Muscle of arm (tissue), 12 donors: Measurements from ENCODE around the gene TKFC. TPM values are rescaled to one million over a fixed set of nuclear protein-coding genes. Genes with fewer than 3 reads are reported as not detected.

Source experiments
- DNase-seq: peaks from one replicate; pipeline ENCODE4 v3.0.0-alpha.2; 2013
- polyA plus RNA-seq, 12 donors: library from polyadenylated mRNA; unstranded; fragments of 120-200 nt; gene quantifications; one replicate each; pipeline ENCODE4 v1.2.1, GENCODE V29; 2013; ENCODE audit not compliant: insufficient read length in 12 of 12

Gene TKFC
- polyA plus RNA-seq, 12 donors, result 12.4 to 43.6 (median 18.2) TPM; not detected in 1

- DNase-seq, result no peak
Observed at GRCh38 chr11:61343792-61344745, 11.0 kb downstream of the TKFC start.

GRCh38 chr11:61345170-61345610, 12.2 kb downstream of the TKFC start:
- no peak for DNase-seq

- DNase-seq, result no peak
Observed at GRCh38 chr11:61345954-61346843, 13.2 kb downstream of the TKFC start.

GRCh38 chr11:61347916-61348461, 15.0 kb downstream of the TKFC start:
- no peak for DNase-seq

- DNase-seq, result no peak
Observed at GRCh38 chr11:61349189-61349751, 16.2 kb downstream of the TKFC start.

GRCh38 chr11:61349916-61350315, 16.9 kb downstream of the TKFC start:
- no peak for DNase-seq

GRCh38 chr11:61350336-61350735, 17.3 kb downstream of the TKFC start:
- no peak for DNase-seq

GRCh38 chr11:61350803-61351202, 17.8 kb downstream of the TKFC start:
- DNase-seq, result no peak

- no peak for DNase-seq
Observed at GRCh38 chr11:61352038-61352437, 19.0 kb downstream of the TKFC start.

- no peak for DNase-seq
Observed at GRCh38 chr11:61353131-61354067, 20.4 kb downstream of the TKFC start.

GRCh38 chr11:61354208-61354607, 21.2 kb downstream of the TKFC start:
- DNase-seq, result no peak

- DNase-seq, result no peak
Observed at GRCh38 chr11:61356706-61357105, 23.7 kb downstream of the TKFC start.

- no peak for DNase-seq
Observed at GRCh38 chr11:61357233-61357893, 24.3 kb downstream of the TKFC start.

- DNase-seq, result no peak
Observed at GRCh38 chr11:61357894-61358239, 24.8 kb downstream of the TKFC start.

- no peak for DNase-seq
Observed at GRCh38 chr11:61358566-61358965, 25.5 kb downstream of the TKFC start.

GRCh38 chr11:61359516-61359915, 26.5 kb downstream of the TKFC start:
- no peak for DNase-seq

- DNase-seq, result peak; percentile 31
Observed at GRCh38 chr11:61361237-61361740, 28.3 kb downstream of the TKFC start.

GRCh38 chr11:61361741-61362541, 28.9 kb downstream of the TKFC start, which contains the start of the genes CYB561A3 and TMEM138:
Gene CYB561A3 (minus strand): TSS chr11:61361882. CDS start chr11:61356713, 5,169 bp downstream.
Gene TMEM138 (plus strand): TSS chr11:61362374. CDS start chr11:61364391, 2,017 bp downstream.
- peak; percentile 93 for DNase-seq

GRCh38 chr11:61362542-61362875, 29.5 kb downstream of the TKFC start:
- DNase-seq, result no peak
